AG10803 (cell line): ENCODE results near the gene NCOA5.
"Not testable (repeated sequence)": the region's sequence is repeated elsewhere in the genome, so short reads cannot be mapped to it uniquely, and the experiment has no call there.

Experiments used
- DNase-seq: peaks from one replicate; pipeline ENCODE4 v3.0.0; 2010; ENCODE audit warnings: low read depth
- H3K4me3 ChIP-seq: 2 replicates; pipeline ENCODE4 v1.5.1; 2011; ENCODE audit warnings: mild to moderate bottlenecking, low read length, control low read depth
- TF ChIP-seq, protein P1 (sequence below): conservative IDR thresholded peaks from 2 replicates; pipeline ENCODE4 v1.5.1; 2011; ENCODE audit warnings: mild to moderate bottlenecking, low read length, control low read depth, inconsistent platforms

The NCOA5 gene

DNA sequence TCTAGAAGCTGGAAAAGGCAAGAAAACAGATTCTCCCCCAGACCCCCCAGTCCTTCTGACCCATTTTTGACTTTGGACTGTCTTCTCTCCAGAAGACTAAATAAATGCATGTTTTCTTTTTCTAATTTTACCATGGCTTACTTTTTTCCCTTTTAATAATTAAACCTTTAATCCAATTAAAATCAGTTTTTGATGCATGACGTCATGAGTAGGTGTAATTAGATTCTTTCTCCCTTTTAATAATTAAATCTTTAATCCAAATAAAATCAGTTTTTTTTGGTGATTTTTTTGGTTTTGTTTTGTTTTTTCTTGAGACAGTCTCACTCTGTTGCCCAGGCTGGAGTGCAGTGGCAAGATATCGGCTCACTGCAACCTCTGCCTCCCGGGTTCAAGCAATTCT, 13.2 kb upstream of the NCOA5 start:
- TF ChIP-seq, protein P1, sequence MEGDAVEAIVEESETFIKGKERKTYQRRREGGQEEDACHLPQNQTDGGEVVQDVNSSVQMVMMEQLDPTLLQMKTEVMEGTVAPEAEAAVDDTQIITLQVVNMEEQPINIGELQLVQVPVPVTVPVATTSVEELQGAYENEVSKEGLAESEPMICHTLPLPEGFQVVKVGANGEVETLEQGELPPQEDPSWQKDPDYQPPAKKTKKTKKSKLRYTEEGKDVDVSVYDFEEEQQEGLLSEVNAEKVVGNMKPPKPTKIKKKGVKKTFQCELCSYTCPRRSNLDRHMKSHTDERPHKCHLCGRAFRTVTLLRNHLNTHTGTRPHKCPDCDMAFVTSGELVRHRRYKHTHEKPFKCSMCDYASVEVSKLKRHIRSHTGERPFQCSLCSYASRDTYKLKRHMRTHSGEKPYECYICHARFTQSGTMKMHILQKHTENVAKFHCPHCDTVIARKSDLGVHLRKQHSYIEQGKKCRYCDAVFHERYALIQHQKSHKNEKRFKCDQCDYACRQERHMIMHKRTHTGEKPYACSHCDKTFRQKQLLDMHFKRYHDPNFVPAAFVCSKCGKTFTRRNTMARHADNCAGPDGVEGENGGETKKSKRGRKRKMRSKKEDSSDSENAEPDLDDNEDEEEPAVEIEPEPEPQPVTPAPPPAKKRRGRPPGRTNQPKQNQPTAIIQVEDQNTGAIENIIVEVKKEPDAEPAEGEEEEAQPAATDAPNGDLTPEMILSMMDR = no peak
- no peak overlapping the region for H3K4me3 ChIP-seq
- no peak for DNase-seq

DNA sequence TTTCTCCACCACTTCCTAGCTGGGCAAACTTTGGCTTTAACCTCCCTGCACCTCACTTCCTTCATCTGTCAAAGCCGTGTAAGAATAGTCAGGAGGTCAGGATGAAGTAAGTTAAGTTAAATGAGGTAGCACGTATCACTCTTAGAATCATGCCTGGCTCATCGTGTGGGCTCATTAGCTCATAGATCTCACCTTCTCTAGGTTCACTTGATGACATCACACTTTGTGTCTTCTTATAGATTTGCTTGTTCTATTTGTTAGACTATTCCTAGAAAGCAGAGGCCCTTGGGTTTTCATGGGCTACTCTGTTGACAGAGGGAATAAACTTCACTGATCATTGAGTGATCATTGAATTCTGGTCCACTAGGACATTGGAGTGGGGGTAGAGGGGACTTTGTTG, 12.2 kb upstream of the NCOA5 start:
- DNase-seq = no peak

DNA sequence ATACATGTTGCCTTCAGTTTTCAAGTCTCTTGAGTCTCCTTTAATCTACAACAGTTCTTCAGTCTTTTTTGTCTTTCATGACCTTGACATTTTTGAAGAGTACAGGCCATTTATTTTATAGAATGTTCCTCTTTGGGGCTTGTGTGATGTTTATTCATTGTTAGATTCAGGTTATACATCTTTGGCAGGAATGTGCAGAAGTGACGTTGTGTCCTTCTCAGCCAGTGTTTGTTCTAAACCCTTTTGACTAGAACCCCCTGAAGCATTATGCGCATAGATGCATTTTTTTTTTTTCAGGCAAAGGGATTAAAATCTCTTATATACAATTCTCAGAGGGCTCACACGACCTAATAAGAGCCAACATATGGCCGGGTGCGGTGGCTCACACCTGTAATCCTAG, 11.2 kb upstream of the NCOA5 start:
- TF ChIP-seq, protein P1 = no peak
- no peak for DNase-seq
- H3K4me3 ChIP-seq = no peak overlapping the region

More for the DNA sequence above, 12.2 kb upstream of the NCOA5 start:
- TF ChIP-seq, protein P1 = no peak
- H3K4me3 ChIP-seq = no peak overlapping the region

DNA sequence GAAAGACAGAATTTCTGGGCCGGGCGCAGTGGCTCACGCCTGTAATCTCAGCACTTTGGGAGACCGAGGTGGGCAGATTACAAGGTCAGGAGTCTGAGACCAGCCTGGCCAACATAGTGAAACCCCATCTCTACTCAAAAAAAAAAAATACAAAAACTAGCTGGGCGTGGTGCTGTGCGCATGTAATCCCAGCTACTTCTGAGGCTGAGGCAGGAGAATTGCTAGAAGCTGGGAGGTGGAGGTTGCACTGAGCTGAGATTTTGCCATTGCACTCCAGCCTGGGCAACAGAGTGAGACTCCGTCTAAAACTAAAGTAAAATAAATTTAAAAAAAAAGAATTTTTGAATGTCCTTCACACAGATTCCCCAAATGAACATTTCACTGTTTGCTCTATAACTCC, 10.7 kb upstream of the NCOA5 start:
- H3K4me3 ChIP-seq, DNase-seq: not testable (repeated sequence)

DNA sequence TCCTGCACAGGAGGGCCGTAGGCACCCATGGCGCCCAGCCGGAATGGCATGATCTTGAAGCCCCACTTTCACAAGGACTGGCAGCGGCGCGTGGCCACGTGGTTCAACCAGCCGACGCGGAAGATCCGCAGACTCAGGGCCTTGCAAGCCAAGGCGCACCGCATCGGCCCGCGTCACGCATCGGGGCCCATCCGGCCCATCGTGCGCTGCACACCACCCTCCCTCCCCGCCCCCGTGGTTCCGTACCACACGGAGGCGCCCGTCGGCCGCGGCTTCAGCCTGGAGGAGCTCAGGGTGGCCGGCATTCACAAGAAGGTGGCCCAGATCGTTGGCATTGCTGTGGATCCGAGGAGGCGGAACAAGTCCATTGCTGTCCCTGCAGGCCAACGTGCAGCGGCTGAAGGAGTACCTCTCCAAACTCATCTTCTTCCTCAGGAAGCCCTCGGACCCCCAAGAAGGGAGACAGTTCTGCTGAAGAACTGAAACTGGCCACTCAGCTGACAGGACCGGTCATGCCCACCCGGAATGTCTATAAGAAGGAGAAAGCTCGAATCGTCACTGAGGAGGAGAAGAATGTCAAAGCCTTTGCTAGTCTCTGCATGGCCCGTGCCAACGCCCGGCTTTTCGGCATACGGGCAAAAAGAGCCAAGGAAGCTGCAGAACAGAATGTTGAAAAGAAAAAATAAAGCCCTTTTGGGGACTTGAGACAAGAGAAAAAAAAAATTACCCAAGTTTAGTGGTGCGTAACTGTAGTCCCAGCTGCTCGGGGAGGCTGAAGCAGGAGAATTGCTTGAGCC, 9.9 kb upstream of the NCOA5 start:
- TF ChIP-seq, protein P1 = no peak
- no peak overlapping the region for H3K4me3 ChIP-seq
- no peak for DNase-seq

DNA sequence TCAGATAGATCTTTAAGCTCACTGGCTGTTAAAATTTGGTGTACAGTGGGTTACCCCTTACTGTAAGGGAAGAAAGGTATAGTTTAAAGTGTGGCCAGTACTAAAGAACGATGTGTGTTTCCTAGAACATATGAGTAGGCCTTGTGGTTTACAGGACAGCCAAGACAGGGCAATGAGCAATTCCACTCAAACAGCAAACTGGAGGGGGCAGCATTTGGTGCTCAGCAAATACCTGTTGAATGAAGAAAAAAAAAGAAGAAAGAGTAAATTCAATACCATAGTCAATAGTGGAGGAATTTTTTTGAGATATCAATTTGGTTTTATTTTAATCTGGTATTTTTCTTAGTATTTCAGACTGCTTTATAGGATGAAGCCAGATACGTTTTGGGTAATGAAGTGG, 3.8 kb upstream of the NCOA5 start:
- no peak for DNase-seq
- TF ChIP-seq, protein P1 = no peak

DNA sequence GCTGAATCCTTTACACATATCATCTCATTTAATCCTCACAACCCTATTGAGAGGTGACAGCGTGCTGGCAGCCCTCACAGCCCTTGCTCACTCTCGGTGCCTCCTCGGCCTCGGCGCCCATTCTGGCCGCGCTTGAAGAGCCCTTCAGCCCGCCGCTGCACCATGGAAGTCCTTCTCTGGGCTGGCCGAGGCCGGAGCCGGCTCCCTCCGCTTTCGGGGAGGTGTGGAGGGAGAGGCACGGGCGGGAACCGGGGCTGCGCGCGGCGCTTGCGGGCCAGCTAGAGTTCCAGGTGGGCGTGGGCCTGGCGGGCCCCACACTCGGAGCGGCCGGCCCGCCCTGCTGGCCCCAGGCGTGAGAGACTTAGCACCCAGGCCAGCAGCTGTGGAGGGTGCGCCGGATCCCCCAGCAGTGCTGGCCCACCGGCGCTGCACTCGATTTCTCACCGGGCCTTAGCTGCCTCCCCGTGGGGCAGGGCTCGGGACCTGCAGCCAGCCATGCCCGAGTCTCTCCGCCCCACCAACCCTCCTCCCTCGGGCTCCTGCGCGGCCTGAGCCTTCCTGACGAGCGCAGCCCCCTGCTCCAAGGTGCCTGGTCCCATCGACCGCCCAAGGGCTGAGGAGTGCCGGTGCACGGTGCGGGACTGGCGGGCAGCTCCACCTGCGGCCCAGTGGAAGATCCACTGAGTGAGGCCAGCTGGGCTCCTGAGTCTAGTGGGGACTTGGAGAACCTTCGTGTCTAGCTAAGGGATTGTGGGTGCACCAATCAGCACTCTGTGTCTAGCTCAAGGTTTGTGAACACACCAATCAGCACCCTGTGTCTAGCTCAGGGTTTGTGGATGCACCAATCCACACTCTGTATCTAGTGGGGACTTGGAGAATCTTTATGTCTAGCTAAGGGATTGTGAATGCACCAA, 2.1 kb upstream of the NCOA5 start:
- DNase-seq, H3K4me3 ChIP-seq: not testable (repeated sequence)

More for the DNA sequence above, 3.8 kb upstream of the NCOA5 start:
- H3K4me3 ChIP-seq = no peak overlapping the region

DNA sequence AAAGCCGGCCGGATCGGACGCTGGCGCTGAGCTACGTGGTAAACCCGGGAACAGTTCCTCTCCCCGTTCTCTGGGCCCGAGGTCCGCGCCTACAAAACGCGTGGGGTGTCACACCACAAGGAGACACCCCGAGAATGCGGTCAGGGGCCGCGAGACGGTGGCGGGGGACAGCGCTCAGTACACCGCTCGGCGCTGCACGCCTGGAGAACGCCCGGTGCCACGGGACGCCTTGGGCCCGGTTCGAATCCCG, 670 bp downstream of the NCOA5 start:
- peak; percentile 26 for DNase-seq
- H3K4me3 ChIP-seq = peak overlapping the region; percentile 86
- TF ChIP-seq, protein P1 = no peak
